ENCODE measurements around the gene DTD2.
A peak's percentile ranks its signal among the peaks of the same experiment; 100 is the strongest.
"Not testable (repeated sequence)": the region's sequence is repeated elsewhere in the genome, so short reads cannot be mapped to it uniquely, and the experiment has no call there.

Gene DTD2

GRCh38 chr14:31441273-31442111 lies 15.8 kb downstream of the DTD2 start:
- DNase-seq (ENCODE audit: low read depth): no peak

GRCh38 chr14:31440280-31440679 lies 17.0 kb downstream of the DTD2 start:
- DNase-seq (ENCODE audit: low read depth): no peak

GRCh38 chr14:31439561-31439960 lies 17.7 kb downstream of the DTD2 start:
- DNase-seq (ENCODE audit: low read depth): no peak

DNA sequence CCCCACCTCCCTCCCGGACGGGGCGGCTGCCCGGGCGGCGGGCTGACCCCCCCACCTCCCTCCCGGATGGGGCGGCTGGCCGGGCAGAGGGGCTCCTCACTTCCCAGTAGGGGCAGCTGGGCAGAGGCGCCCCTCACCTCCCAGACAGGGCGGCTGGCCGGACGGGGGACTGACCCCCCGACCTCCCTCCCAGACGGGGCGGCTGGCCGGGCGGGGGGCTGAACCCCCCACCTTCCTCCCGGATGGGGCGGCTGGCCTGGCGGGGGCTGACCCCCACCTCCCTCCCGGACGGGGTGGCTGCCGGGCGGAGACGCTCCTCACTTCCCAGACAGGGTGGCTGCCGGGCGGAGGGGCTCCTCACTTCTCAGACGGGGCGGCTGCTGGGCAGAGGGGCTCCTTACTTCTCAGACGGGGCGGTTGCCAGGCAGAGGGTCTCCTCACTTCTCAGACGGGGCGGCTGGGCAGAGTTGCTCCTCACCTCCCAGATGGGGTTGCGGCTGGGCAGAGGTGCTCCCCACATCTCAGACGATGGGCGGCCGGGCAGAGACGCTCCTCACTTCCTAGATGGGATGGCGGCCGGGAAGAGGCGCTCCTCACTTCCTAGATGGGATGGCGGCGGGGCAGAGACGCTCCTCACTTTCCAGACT lies 20.1 kb downstream of the DTD2 start:
- not testable (repeated sequence) for DNase-seq (ENCODE audit: low read depth)

GRCh38 chr14:31435276-31435675 lies 22.0 kb downstream of the DTD2 start:
- no peak for DNase-seq (ENCODE audit: low read depth)

DNA sequence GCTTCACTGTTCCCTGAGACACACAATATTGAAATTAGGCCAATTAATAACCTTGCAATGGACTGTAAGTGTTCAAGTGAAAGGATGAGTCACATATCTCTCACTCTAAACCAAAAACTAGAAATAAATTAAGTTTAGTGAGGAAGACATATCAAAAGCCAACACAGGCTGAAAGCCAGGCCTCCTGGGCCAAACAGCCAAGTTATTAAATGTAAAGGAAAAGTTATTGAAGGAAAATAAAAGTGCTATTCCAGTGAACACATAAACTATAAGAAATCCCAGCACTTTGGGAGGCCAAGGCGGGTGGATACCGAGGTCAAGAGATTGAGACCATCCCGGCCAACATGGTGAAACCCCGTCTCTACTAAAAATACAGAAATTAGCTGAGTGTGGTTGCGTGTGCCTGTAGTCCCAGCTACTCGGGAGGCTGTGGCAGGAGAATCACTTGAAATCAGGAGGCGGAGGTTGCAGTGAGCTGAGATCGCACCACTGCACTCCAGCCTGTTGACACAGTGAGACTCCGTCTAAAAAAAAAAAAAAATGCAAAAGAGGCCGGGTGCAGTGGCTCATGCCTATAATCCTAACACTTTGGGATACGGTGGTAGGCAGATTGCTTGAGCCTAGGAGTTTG lies 26.6 kb downstream of the DTD2 start:
- no peak for DNase-seq (ENCODE audit: low read depth)

- no peak for DNase-seq (ENCODE audit: low read depth)
Observed at GRCh38 chr14:31429791-31430190, 27.5 kb downstream of the DTD2 start.

DNA sequence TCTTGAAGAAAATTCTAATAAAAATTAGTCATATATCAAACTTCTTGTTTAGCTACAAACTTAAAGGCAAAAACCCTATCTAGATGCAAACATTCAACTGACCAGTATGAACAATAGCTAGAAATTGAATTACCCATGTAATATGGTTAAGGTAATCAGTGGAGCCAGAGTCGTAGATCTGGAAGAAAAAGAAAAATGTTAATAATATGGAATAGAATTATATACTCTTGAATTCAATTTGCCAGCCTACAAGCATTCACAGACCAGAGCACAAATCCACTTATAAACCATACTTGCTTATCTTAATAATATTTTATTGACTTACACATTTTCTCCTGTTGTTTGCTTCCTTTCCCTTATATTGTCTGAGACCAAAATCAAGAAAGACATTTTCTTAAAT lies 29.3 kb downstream of the DTD2 start:
- no peak for DNase-seq (ENCODE audit: low read depth)

DNA sequence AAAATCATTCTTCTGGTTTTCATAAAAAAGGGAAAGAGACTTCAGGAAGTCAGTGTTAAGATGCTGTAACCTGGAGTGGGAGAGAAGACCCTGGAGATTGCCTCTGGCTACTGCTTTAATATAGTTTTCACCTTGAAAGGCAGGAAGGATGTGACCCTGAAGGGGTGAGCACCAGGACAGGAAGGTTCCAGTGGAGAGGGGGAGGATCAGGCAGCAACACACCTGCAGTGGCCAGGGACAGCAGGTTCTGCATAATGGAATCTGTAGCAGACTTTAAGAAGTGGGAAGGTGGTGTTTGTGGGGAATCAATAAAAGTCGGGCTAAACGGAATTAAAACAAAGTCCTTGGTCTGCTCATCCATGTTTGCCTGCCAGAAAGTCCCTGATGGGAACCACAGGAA lies 30.6 kb downstream of the DTD2 start:
- DNase-seq (ENCODE audit: low read depth): no peak

DNA sequence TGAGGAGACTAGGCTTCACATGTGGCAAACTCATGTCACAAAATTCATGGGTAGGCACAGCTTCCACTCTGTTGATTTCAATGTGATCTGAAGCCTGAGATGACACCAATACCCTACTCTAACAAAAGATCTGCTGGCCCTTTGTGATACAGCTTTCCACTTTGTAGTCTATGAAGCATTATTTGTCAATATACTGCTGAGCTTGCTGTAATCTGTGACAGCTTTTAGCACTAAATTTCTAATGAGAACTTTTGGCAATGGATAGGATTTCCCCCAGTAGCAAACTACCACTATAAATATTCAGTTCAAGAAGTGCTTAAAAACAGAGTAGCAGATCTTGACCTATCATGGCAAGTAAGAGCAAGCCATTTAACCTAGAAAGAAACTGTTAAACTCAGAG lies 31.4 kb downstream of the DTD2 start:
- no peak for DNase-seq (ENCODE audit: low read depth)

DNA sequence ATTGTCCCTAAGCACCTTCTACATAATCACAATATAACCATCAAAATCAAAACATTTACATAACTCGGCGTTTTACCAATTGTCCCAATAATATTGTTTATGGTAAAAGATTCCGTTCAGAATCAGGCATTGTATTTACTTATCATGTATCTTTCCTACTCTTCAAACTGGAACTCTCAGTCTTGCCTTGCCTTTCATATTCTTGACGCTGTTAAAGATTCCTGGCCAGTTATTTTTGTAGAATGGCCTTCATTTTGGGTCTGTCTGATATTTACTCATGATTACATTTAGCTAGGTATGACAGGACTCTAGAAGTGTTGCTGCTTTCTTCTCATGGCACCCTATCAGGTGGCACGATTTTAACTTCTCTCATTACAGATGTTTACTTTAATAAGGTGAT lies 36.1 kb downstream of the DTD2 start:
- DNase-seq (ENCODE audit: low read depth): no peak

- peak; percentile 85 for DNase-seq (ENCODE audit: low read depth)
Observed at GRCh38 chr14:31420319-31421111, 36.8 kb downstream of the DTD2 start, which contains the start of gene HEATR5A. TSS of gene HEATR5A (minus strand) at chr14:31420550. CDS start at chr14:31402975, 17,575 bp downstream.

DNA sequence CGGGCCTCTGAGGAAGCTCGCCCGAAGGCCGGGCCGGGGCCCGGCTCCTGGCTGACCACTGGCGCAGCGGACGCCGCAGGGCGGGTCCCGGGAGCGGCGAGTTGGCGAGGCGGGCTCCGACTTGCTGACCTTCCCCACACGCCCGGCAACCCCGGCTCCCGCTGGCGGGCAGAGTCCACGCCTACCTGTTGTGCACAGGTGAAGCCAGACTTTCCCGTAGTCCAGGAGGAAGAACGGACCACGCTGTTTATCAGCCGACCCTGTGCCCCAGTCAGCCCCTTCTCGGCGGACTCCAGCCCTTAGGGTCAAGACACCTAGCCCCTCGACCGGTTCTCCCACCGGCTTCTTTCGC lies 37.4 kb downstream of the DTD2 start:
- DNase-seq (ENCODE audit: low read depth): no peak

- DNase-seq (ENCODE audit: low read depth): no peak
Observed at GRCh38 chr14:31419179-31419966, 37.9 kb downstream of the DTD2 start.

- DNase-seq (ENCODE audit: low read depth): no peak
Observed at GRCh38 chr14:31418440-31418839, 38.9 kb downstream of the DTD2 start.

DNA sequence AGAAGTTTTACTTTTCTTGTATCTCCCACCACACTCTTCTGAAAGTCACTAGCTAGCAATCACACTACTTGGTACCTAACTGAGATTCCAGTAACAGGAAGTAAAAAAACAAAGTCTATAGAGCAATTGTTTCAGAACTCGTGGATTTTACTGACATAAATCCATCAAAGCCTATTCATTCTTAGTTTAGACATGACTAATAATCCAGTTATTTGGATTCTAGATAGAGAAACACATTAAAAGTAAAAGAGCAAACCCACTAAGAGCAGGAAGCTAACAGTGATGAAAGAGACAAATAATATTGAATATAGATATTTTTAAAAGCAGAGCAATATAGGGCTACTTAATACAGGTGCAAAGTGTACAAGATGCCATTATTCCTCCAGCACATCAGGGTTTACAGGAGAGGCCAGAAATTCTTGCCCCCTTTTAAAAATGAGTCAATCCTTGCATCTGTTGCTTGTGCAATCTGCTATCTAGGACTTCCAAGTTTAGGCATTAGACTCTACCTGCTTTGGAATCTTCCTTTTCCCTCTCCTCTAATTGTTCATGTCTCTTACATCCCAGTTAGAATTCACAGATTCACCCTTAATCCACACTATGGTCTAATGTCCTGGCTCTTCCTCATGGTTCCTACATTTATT lies 43.0 kb downstream of the DTD2 start:
- no peak for DNase-seq (ENCODE audit: low read depth)

DNA sequence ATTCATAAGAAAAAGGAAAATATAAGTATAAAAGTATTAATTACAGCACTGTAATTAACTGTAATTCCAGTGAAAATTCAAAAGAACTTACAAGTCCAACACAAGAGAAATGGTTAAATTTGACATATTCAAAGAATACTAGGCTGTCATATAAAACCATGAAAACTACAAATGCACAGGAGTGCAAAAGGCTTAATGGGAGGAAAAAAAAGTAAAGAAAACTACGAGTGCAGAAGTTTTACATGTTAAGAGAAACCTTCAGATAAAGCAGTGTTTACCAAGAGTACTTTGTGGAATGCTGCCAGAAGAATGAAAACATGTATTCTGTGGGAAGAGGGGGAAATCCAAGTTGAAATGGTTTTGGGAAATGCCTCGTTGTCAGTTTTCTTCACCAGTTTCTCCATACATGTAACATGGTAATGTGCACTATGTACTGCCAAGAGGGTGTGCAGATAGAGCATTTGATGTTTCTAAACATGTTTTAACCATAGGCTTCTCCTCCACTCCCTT lies 46.0 kb downstream of the DTD2 start:
- DNase-seq (ENCODE audit: low read depth): no peak

- DNase-seq (ENCODE audit: low read depth): no peak
Observed at GRCh38 chr14:31410048-31410650, 47.2 kb downstream of the DTD2 start.

- DNase-seq (ENCODE audit: low read depth): no peak
Observed at GRCh38 chr14:31408421-31408820, 48.9 kb downstream of the DTD2 start.

DNA sequence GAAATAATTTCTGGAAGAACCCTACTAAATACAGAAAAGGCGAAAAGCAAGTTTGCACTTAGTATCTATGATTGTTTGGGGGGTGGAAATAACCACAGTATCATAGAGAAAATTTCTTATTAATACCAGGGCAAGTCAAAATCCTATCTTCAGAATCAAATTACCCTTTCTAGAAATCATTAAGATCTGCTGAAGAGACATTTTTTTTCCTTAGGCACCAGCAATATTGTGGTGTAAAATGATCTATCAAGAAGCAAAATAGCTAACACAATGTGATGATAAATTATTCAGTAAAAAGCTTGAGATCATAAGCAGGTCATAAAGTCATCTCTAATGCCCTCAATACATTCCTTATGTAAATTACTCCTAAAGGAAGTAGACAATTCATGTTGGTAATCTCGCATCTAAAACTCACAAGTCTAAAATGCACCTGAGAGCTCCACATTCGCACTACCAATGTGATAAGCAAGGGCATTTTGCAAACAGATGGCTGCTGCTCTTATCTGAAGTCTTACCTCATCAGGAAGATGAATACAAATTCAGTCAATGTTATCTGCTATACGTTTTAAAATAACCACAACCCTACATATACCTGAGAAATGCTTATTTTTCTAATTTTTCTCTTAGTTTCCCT lies 51.6 kb downstream of the DTD2 start:
- no peak for DNase-seq (ENCODE audit: low read depth)
